Stimulated activated naive CD4-positive, alpha-beta T cell treated with Interleukin-2 at 50 U/mL for 16 hours (primary cell): ENCODE results near the gene RTN4R.
"Not testable (repeated sequence)": the region's sequence is repeated elsewhere in the genome, so short reads cannot be mapped to it uniquely, and the experiment has no call there.

Experiments
- DNase-seq: peaks from one replicate; lab custom pipeline; 2025; lab: John Stamatoyannopoulos, UW

The RTN4R gene

GRCh38 chr22:20286784-20287423, 18.8 kb upstream of the RTN4R start:
- DNase-seq = not testable (repeated sequence)

- not testable (repeated sequence) for DNase-seq
Measured at GRCh38 chr22:20286312-20286660, 18.2 kb upstream of the RTN4R start.

- DNase-seq = peak; percentile 74
Measured at GRCh38 chr22:20285473-20286311, 17.6 kb upstream of the RTN4R start.

GRCh38 chr22:20284471-20285086, 16.5 kb upstream of the RTN4R start:
- no peak for DNase-seq

- no peak for DNase-seq
Measured at GRCh38 chr22:20283674-20284066, 15.6 kb upstream of the RTN4R start.

- DNase-seq = no peak
Measured at GRCh38 chr22:20282901-20283673, 15.0 kb upstream of the RTN4R start.

- DNase-seq = no peak
Measured at GRCh38 chr22:20281891-20282290, 13.8 kb upstream of the RTN4R start.

GRCh38 chr22:20281473-20281872, 13.4 kb upstream of the RTN4R start:
- not testable (repeated sequence) for DNase-seq

GRCh38 chr22:20280866-20281265, 12.7 kb upstream of the RTN4R start:
- DNase-seq = no peak

- DNase-seq = not testable (repeated sequence)
Measured at GRCh38 chr22:20280163-20280562, 12.0 kb upstream of the RTN4R start.

GRCh38 chr22:20279662-20280134, 11.6 kb upstream of the RTN4R start:
- DNase-seq = no peak

GRCh38 chr22:20278726-20279490, 10.8 kb upstream of the RTN4R start:
- not testable (repeated sequence) for DNase-seq

GRCh38 chr22:20277936-20278635, 10.0 kb upstream of the RTN4R start:
- not testable (repeated sequence) for DNase-seq

- DNase-seq = no peak
Measured at GRCh38 chr22:20276468-20276867, 8.3 kb upstream of the RTN4R start.

- no peak for DNase-seq
Measured at GRCh38 chr22:20275836-20276235, 7.7 kb upstream of the RTN4R start.

- DNase-seq = not testable (repeated sequence)
Measured at GRCh38 chr22:20275325-20275724, 7.2 kb upstream of the RTN4R start.

- not testable (repeated sequence) for DNase-seq
Measured at GRCh38 chr22:20274374-20274773, 6.3 kb upstream of the RTN4R start.

- DNase-seq = no peak
Measured at GRCh38 chr22:20273758-20274181, 5.7 kb upstream of the RTN4R start.

- no peak for DNase-seq
Measured at GRCh38 chr22:20272700-20273099, 4.6 kb upstream of the RTN4R start.

GRCh38 chr22:20272174-20272573, 4.1 kb upstream of the RTN4R start:
- no peak for DNase-seq
